Activated CD4-positive, alpha-beta T cell treated with anti-CD3 and anti-CD28 coated beads, Interleukin-2, amount 10 ng/mL, durations not matched to agents 24 days and 14 days (primary cell): Measurements from ENCODE around the gene AK8. TPM values are rescaled to one million over a fixed set of nuclear protein-coding genes. Genes with fewer than 3 reads are reported as not detected.
A peak's percentile ranks its signal among the peaks of the same experiment; 100 is the strongest.

Source experiments
- DNase-seq: peaks from one replicate; pipeline ENCODE4 v3.0.0; 2022
- H3K27ac Mint-ChIP-seq: one replicate; pipeline ENCODE4 v1.8.0; 2022; ENCODE audit warnings: mild to moderate bottlenecking, mixed read lengths
- H3K27me3 Mint-ChIP-seq: one replicate; pipeline ENCODE4 v1.8.0; 2022; ENCODE audit warnings: mixed read lengths
- H3K36me3 Mint-ChIP-seq: one replicate; pipeline ENCODE4 v1.8.0; 2022; ENCODE audit warnings: low read depth, mild to moderate bottlenecking, mixed read lengths
- H3K4me1 Mint-ChIP-seq: one replicate; pipeline ENCODE4 v1.8.0; 2021; ENCODE audit warnings: mixed read lengths
- H3K4me3 Mint-ChIP-seq: one replicate; pipeline ENCODE4 v1.8.0; 2022; ENCODE audit warnings: mild to moderate bottlenecking, moderate library complexity, mixed read lengths
- H3K9me3 Mint-ChIP-seq: one replicate; pipeline ENCODE4 v1.8.0; 2021; ENCODE audit warnings: mixed read lengths
- intact Hi-C: fragments of 100-400 bp; cut with micrococcal nuclease; formaldehyde crosslinking; loops from one replicate; pipeline ENCODE4 v1.15.1; 2023
- total RNA-seq: library from RNA; stranded (reverse); gene quantifications from 2 replicates; pipeline ENCODE4 v1.2.3, GENCODE V29; 2022

The AK8 gene
- total RNA-seq, 1 donor from 2014 or later, result not detected

DNA sequence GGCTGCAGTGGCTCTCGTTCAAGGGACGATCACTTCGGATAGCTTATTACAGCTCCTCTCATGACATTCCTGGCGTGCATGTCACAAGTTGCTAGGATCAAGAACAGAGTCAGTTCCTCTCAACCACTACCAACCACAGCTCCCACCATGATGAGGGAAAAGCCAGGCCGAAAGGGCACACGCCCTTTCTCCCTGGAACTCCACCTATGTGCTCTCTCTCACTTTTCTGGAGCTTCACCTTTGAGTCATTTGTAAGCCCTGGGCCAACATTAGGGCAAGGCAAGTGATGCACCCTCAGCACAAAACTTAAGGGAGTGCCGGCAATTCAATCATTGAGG, 2.2 kb upstream of the AK8 start:
- Mint-ChIP-seq H3K4me3 (no peak overlapping the region), H3K4me1 (peaks cover 26% of the 10 kb centered on the region), H3K9me3 (no peaks in the 10 kb centered on the region), H3K36me3 (no peaks in the 10 kb centered on the region), H3K27me3 (peaks cover 5% of the 10 kb centered on the region), H3K27ac (peak overlapping the region; percentile 71)
- intact Hi-C loops, result no loop called here
- no peak for DNase-seq

DNA sequence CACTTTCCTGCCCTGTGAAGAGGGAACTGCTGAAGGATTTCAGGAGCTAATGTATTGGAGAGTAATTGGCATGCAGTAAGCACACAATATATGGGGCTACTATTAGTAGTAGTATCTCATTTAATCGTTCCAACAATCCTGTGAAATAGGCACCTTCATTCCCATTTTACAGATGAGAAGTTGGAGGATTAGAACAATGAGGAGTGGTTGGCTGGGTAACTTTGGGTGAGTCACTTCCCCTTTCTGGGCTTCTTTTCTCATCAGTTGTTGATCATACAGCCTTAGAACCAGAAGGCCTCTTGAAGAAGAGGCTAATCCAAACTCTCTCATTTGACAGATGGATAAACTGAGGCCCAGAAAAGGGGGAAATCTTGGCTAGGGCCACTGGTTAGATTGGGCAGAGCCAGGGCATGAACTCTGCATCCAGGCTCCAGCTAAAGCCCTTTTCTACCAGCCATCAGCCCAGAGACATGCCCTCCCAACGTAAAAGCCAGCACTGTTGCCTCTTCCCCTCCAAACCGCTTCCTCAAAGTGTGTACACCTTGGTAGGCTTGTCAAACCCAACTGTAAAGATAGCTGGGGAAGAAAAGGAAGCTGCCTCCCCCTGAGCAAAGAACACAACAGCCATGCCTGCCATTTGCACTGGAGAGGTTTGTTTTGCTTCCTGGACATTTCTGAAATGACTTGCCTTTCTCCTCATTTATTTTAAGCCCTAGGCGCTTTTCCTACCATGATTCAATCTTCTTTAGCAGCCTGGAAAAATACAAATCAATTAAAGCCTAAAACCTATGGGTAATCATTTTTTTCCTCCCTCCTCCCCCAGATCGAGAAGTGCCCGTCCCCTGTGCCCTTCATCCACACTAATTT, 1.6 kb upstream of the AK8 start:
- peaks cover 26% of the 10 kb centered on the region for H3K4me1 Mint-ChIP-seq
- peak overlapping the region; percentile 70 for H3K4me3 Mint-ChIP-seq
- intact Hi-C loops, result loop anchor here (5.0 to 10.0 kb wide), 2 partner anchors 207 to 265 kb away; partner anchors contain the start of gene GTF3C4
- no peaks in the 10 kb centered on the region for H3K9me3 Mint-ChIP-seq
- H3K36me3 Mint-ChIP-seq, result no peaks in the 10 kb centered on the region
- H3K27me3 Mint-ChIP-seq, result peaks cover 5% of the 10 kb centered on the region
- peak overlapping the region; percentile 71 for H3K27ac Mint-ChIP-seq
- peak; percentile 64 for DNase-seq

DNA sequence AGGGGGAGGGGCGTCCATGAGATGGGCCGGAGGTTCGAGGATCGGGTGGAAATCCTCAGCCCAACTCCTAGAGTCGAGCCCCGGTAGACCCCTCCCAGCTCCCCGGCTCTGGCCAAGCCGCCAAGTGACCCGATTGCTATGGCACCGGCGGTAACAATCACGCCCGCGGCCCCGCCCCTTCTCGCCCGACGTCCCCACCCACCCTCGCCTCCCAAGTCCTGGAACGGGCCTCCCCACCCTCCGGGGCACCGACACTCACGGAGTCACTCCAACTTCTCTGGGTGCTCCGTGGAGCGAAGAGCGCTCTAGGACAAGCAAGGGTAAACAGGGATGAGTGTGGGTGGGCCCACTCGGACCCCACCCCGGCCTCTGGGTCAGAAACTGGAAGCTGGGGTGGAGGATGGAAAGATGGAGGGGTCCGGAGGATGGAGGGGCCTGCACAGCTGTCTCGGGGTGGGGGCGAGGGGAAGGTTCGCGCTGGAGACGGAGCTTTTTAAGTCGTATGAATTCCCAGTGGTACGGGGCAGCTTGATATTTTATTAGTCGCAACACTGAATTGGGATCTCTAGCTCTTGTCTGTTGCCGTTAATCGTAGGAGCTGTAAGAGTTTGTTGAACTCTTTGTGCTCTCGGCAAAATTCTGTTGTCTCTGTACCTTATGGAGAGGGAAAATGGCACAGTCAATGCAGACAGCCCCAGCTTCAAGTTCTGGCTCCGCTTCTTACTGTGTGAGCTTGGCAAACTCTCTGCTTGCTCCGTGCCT, 792 bp upstream of the AK8 start, which contains the start of gene SPACA9:
SPACA9 (plus strand) TSS at position 204 of the 762 bp plus-strand sequence. CDS start 5,050 bp downstream, outside the sequence.
- H3K36me3 Mint-ChIP-seq, result no peaks in the 10 kb centered on the region
- H3K4me3 Mint-ChIP-seq, result peak within 1 kb of the TSS; percentile 70
- H3K9me3 Mint-ChIP-seq, result no peaks in the 10 kb centered on the region
- peak within 1 kb of the TSS; percentile 59 for H3K27ac Mint-ChIP-seq
- peak; percentile 80 for DNase-seq
- peaks cover 26% of the 10 kb centered on the region for H3K4me1 Mint-ChIP-seq
- intact Hi-C loops, result loop anchor here (1.0 to 10.0 kb wide), 3 partner anchors 65 to 266 kb away; partner anchors contain the start of genes GTF3C4 and TSC1
- peaks cover 5% of the 10 kb centered on the region for H3K27me3 Mint-ChIP-seq

DNA sequence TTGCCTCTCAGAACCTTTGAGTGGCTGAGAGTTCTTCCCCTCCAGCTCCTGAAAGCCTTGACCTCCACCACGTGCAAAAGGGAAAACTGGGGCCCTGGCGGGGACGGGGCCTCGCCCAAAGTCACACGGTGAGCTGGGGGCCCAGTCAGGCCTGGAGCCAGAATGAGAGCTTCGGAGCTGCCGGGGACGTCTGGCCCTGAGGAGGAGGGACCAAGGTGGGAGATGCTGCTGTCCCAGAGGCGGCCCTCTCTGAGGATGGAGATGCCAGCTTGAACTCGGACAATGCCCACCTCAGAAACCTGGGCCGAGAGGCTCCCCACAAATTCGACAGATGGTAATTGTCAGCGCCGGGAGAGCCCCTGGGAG, 643 bp downstream of the AK8 start:
- Mint-ChIP-seq H3K36me3 (no peaks in the 10 kb centered on the region), H3K4me3 (peak overlapping the region; percentile 81), H3K27me3 (peaks cover 5% of the 10 kb centered on the region), H3K4me1 (peaks cover 22% of the 10 kb centered on the region), H3K27ac (peak overlapping the region; percentile 66), H3K9me3 (no peaks in the 10 kb centered on the region)
- intact Hi-C loops, result loop anchor here (5.0 to 10.0 kb wide), 2 partner anchors 205 to 267 kb away; partner anchors contain the start of gene GTF3C4
- DNase-seq, result no peak

DNA sequence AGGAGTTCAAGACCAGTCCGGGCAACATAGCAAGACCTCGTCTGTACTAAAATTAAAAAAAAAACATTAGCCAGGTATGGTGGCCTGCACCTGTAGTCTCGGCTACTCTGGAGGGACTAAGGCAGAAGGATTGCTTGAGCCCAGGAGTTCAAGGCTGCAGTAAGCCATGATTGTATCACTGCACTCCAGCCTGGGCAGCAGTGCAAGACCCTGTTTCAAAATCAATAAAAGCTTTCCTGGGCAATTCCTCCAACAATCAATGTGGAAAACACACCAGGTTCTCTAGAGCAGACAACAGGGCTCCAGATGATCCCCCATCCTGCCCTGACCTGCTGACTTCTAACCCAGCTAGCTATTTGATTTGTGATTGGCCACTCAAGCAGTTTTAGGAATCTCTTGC, 1.2 kb downstream of the AK8 start:
- H3K36me3 Mint-ChIP-seq, result no peaks in the 10 kb centered on the region
- peaks cover 18% of the 10 kb centered on the region for H3K4me1 Mint-ChIP-seq
- intact Hi-C loops, result loop anchor here (5.0 to 10.0 kb wide), 2 partner anchors 205 to 268 kb away; partner anchors contain the start of gene GTF3C4
- no peak overlapping the region for H3K27ac Mint-ChIP-seq
- DNase-seq, result no peak
- peak overlapping the region; percentile 81 for H3K4me3 Mint-ChIP-seq
- H3K9me3 Mint-ChIP-seq, result no peaks in the 10 kb centered on the region
- peaks cover 5% of the 10 kb centered on the region for H3K27me3 Mint-ChIP-seq

DNA sequence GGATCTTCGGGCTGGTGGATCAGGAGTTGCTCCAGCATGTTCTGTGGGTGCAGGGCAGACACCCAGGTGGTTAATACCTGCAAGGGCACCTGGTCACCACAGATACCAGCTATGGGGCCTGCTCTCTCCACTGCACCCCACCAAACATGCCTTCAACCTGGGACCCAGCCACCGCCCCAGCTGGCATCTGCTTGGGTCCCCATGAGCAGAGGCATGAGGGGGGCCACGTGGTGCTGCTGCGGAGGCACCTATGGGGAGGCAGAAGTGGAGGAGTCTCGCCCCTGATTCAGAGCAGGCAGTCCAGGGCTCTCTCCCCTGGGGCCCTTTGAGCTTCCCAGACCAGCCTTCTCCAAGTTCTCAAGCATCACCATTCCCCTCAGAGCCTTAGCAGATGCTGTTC, 2.9 kb downstream of the AK8 start:
- Mint-ChIP-seq H3K27me3 (peaks cover 5% of the 10 kb centered on the region), H3K9me3 (no peaks in the 10 kb centered on the region), H3K27ac (no peak overlapping the region), H3K4me1 (peaks cover 17% of the 10 kb centered on the region), H3K36me3 (no peaks in the 10 kb centered on the region), H3K4me3 (no peak overlapping the region)
- no peak for DNase-seq
- intact Hi-C loops, result loop anchor here (5.0 to 10.0 kb wide), 2 partner anchors 203 to 270 kb away; partner anchors contain the start of gene GTF3C4

DNA sequence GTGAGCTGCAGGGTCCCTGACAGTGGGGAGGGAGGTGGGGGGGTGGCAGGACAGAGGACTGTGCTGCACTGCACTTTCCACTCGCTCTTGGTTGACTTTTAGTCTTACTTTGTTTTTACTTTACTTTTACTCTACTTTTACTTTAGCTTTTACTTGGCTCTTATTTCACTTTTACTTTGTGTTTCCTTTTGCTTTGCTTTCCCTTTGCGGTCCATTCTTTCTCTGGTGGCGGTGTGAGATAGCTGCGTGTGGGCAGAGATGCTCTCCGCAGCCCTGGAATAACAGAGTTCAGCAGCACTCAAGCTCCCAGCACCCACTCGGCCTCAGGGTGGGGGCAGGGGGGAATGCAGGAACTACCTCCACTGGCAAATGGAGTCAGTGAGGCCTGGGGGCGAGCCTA, 4.7 kb downstream of the AK8 start:
- peaks cover 8% of the 10 kb centered on the region for H3K4me1 Mint-ChIP-seq
- H3K36me3 Mint-ChIP-seq, result no peaks in the 10 kb centered on the region
- DNase-seq, result no peak
- intact Hi-C loops, result loop anchor here (10.0 kb wide), 1 partner anchor 271 kb away; no protein-coding TSS in a partner anchor
- H3K27ac Mint-ChIP-seq, result peak overlapping the region; percentile 46
- peak overlapping the region; percentile 15 for H3K4me3 Mint-ChIP-seq
- H3K27me3 Mint-ChIP-seq, result peaks cover 5% of the 10 kb centered on the region
- no peaks in the 10 kb centered on the region for H3K9me3 Mint-ChIP-seq

DNA sequence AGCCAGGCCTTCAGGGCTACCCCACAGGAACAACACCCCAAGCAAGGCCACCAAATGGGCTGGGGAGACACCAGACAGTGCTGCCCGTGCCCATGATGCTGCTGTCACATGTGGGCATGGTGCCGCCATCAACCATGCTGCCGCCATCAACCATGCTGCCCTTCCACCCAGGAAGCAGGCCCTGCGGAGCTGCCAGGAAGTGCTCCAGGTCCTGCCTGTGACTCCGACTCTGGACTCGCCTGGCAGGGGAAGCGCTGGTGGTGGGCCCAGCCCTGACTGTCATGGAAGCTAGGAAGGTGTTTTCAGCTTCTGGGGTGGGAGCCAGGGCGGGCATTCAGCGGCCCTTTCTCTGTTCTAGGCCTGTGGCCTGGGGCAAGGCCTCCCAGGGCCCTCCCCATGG, 8.8 kb downstream of the AK8 start:
- no peaks in the 10 kb centered on the region for H3K9me3 Mint-ChIP-seq
- no peaks in the 10 kb centered on the region for H3K36me3 Mint-ChIP-seq
- H3K27ac Mint-ChIP-seq, result no peak overlapping the region
- intact Hi-C loops, result no loop called here
- no peak for DNase-seq
- H3K27me3 Mint-ChIP-seq, result no peaks in the 10 kb centered on the region
- peaks cover 11% of the 10 kb centered on the region for H3K4me1 Mint-ChIP-seq
- no peak overlapping the region for H3K4me3 Mint-ChIP-seq

DNA sequence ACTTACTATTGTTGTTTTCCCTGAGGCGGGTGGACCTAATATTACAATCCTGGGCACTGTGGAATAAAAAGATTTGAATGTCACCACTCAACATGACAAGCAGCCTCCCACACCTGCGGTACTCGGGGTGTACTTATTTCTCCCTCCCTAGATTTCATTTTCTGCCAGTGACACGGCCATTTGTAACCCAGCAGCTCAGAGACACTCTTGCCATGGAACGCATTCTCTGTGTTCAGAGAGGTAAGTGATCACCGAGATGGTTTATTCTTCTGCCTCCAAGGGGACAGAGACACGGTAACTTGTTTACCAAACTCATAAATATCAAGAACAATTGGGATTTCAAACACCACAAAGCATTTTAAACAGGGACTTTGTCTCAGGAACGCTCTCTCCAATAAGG, 11.2 kb downstream of the AK8 start:
- intact Hi-C loops, result no loop called here
- H3K27me3 Mint-ChIP-seq, result no peaks in the 10 kb centered on the region
- H3K4me1 Mint-ChIP-seq, result peaks cover 8% of the 10 kb centered on the region
- no peaks in the 10 kb centered on the region for H3K9me3 Mint-ChIP-seq
- no peak overlapping the region for H3K27ac Mint-ChIP-seq
- no peak for DNase-seq
- H3K36me3 Mint-ChIP-seq, result no peaks in the 10 kb centered on the region
- no peak overlapping the region for H3K4me3 Mint-ChIP-seq

DNA sequence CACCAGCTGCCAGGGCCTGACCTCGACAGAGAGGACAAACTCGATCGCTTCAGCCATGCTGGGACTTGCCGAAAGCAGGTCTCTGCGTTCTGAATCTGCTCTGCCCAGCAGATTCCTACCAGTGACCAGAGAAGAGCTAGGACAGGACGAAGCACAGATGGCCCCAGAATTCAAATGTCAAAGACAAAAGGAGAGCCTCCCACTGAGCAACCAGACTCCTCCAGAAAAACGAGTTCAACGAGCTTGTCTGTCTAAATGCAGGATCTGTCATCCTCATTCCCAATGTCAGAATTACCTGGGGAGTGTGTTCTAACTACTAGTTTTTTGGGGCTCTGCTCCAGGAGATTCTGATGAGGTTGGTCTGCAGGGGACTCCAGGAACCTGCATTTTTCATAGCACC, 13.4 kb downstream of the AK8 start:
- Mint-ChIP-seq H3K27me3 (no peaks in the 10 kb centered on the region), H3K4me3 (no peak overlapping the region), H3K9me3 (no peaks in the 10 kb centered on the region), H3K27ac (no peak overlapping the region), H3K36me3 (no peaks in the 10 kb centered on the region), H3K4me1 (peaks cover 5% of the 10 kb centered on the region)
- no peak for DNase-seq
- intact Hi-C loops, result no loop called here

DNA sequence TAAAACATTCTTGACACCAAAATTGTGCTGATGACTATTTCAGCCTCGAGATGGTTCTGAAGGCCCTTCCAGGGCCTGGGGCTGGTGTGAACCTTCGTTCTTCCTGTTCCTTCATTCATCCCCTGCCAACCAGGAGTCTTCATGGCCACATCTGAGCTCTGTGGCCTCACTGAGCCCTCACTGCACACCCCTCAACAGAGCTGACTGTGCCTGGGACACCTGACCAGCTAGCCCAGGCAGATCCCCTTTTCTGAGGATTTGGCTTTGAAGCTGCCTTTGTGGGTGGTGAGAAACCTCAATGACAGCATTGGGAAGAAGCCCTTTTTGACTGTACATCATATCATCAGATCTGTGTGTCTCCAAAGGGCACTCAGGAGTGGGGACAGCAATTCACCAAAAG, 13.8 kb downstream of the AK8 start:
- peaks cover 5% of the 10 kb centered on the region for H3K4me1 Mint-ChIP-seq
- H3K4me3 Mint-ChIP-seq, result no peak overlapping the region
- no peak overlapping the region for H3K27ac Mint-ChIP-seq
- intact Hi-C loops, result no loop called here
- no peaks in the 10 kb centered on the region for H3K9me3 Mint-ChIP-seq
- no peaks in the 10 kb centered on the region for H3K36me3 Mint-ChIP-seq
- no peak for DNase-seq
- H3K27me3 Mint-ChIP-seq, result no peaks in the 10 kb centered on the region

DNA sequence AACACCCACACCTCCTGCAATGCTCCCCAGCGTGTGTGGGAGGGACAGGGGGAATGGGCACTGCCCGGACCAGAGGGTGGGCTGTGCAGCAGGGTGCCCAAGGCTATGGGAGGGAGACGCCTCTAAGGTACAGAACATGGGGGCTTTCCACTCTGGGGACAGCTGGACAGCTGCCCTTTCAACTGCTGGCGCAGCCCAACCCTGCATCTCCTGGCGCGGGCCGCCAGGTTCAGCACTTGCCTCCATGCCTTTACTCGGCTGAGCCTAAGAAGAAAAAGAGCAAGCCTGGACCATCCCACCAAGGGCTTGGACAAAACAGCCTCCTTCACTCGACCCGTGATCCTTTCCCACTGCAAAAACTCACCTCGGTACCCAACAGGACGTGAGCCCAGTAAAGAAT, 15.0 kb downstream of the AK8 start:
- Mint-ChIP-seq H3K27me3 (peaks cover 2% of the 10 kb centered on the region), H3K4me1 (peaks cover 5% of the 10 kb centered on the region), H3K9me3 (no peaks in the 10 kb centered on the region)

DNA sequence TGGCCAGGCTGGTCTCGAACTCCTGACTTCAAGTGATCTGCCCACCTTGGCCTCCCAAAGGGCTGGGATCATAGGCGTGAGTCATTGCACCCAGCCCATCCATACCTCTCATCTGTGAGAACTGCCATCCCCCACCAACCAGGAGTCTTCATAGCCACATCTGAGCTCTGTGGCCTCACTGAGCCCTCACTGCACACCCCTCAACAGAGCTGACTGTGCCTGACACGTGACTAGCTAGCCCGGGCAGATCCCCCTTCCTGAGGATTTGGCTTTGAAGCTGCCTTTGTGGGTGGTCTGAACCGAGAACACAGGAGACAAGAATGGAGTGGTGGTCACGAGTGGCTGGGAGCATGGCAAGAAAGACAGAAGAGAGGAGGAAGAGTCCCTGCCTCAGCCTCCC, 15.6 kb downstream of the AK8 start:
- no peak overlapping the region for H3K4me3 Mint-ChIP-seq
- no peak overlapping the region for H3K27ac Mint-ChIP-seq
- peaks cover 5% of the 10 kb centered on the region for H3K4me1 Mint-ChIP-seq
- peaks cover 2% of the 10 kb centered on the region for H3K27me3 Mint-ChIP-seq
- H3K36me3 Mint-ChIP-seq, result no peaks in the 10 kb centered on the region
- intact Hi-C loops, result no loop called here
- no peaks in the 10 kb centered on the region for H3K9me3 Mint-ChIP-seq
- DNase-seq, result no peak

More for the DNA sequence above, 15.0 kb downstream of the AK8 start:
- Mint-ChIP-seq H3K4me3 (no peak overlapping the region), H3K27ac (no peak overlapping the region), H3K36me3 (no peaks in the 10 kb centered on the region)
- intact Hi-C loops, result no loop called here
- DNase-seq, result no peak

DNA sequence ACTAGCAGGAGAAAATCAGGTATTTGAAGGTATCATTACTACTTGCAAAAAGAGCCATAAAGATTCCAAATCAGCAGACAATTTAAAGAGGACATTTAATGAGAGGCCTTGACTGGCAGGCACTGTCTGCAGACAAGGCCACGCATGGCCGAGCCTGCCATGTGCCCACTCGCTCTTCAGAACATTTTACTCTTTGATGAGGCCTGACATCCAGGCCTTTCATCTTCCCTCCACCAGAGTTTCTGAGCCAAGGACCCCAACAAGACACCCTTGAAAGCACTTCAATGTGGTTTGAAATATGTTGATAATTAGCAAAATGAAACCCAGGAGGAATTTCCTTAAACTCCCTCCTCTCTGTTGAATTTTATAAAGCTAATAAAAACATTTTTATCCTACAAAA, 16.4 kb downstream of the AK8 start:
- no peaks in the 10 kb centered on the region for H3K9me3 Mint-ChIP-seq
- H3K27me3 Mint-ChIP-seq, result peaks cover 2% of the 10 kb centered on the region
- DNase-seq, result no peak
- H3K4me1 Mint-ChIP-seq, result peaks cover 5% of the 10 kb centered on the region
- no peak overlapping the region for H3K27ac Mint-ChIP-seq
- no peak overlapping the region for H3K4me3 Mint-ChIP-seq
- intact Hi-C loops, result no loop called here
- no peaks in the 10 kb centered on the region for H3K36me3 Mint-ChIP-seq
